Measurements from ENCODE around the gene TAF1. TPM values are rescaled to one million over a fixed set of nuclear protein-coding genes. Genes with fewer than 3 reads are reported as not detected.
A peak's percentile ranks its signal among the peaks of the same experiment; 100 is the strongest.
"Not testable (repeated sequence)": the region's sequence is repeated elsewhere in the genome, so short reads cannot be mapped to it uniquely, and the experiment has no call there.

The TAF1 gene
- total RNA-seq, 2 donors from 2014 or later, result 27.1 to 67.9 TPM

- no peak for DNase-seq (ENCODE audit: low spot score)
- TF ChIP-seq CTCF (IDR thresholded peaks at IDR 0.05) (no peak), POLR2A (IDR thresholded peaks at IDR 0.05) (no peak), POLR2AphosphoS5 (IDR thresholded peaks at IDR 0.05) (no peak)
Observed at GRCh38 chrX:71326394-71326793, 39.8 kb upstream of the TAF1 start.

GRCh38 chrX:71349151-71349665 lies 16.9 kb upstream of the TAF1 start:
- H3K27ac ChIP-seq; DNase-seq (ENCODE audit: low spot score); H3K4me1 ChIP-seq (replicated peaks); H3K9me3 ChIP-seq; H3K27me3 ChIP-seq (replicated peaks; ENCODE audit: insufficient read depth); H3K4me3 ChIP-seq; intact Hi-C loops (cut with DNase I); H3K36me3 ChIP-seq: not testable (repeated sequence)
- 54% methylated on average over 2 of the region's 5 CpGs for WGBS

More at GRCh38 chrX:71326394-71326793, 39.8 kb upstream of the TAF1 start:
- H3K36me3 ChIP-seq, result no peaks in the 10 kb centered on the region
- 98% methylated on average over 3 of the region's 3 CpGs for WGBS
- H3K4me3 ChIP-seq, result no peak overlapping the region
- intact Hi-C loops (cut with DNase I), result no loop called here
- no peaks in the 10 kb centered on the region for H3K27me3 ChIP-seq (replicated peaks; ENCODE audit: insufficient read depth)
- H3K27ac ChIP-seq, result no peak overlapping the region
- no peaks in the 10 kb centered on the region for H3K9me3 ChIP-seq
- H3K4me1 ChIP-seq (replicated peaks), result no peaks in the 10 kb centered on the region

DNA sequence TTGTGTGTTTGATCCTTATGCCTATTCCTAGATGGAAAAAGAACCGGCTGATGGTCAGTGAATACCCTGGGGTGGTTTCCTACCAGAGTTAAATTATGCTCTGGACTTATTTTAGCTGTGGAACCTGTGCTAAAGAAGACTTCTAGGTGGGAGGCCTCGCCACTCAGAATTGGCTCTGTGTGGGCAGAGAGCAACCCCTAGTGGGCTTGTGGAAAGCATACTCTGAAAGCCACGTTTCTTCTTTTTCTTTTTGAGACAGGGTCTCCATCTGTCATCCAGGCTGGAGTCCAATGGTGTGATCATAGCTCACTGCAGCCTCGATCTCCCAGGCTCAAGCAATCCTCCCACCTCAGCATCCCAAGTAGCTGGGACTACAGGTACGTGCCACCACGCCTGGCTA lies 16.3 kb upstream of the TAF1 start:
- H3K4me1 ChIP-seq (replicated peaks); DNase-seq (ENCODE audit: low spot score); intact Hi-C loops (cut with DNase I); H3K36me3 ChIP-seq; H3K4me3 ChIP-seq; H3K27me3 ChIP-seq (replicated peaks; ENCODE audit: insufficient read depth); H3K27ac ChIP-seq; H3K9me3 ChIP-seq: not testable (repeated sequence)
- WGBS, result no CpG with 5 or more reads among the region's 6 CpGs

DNA sequence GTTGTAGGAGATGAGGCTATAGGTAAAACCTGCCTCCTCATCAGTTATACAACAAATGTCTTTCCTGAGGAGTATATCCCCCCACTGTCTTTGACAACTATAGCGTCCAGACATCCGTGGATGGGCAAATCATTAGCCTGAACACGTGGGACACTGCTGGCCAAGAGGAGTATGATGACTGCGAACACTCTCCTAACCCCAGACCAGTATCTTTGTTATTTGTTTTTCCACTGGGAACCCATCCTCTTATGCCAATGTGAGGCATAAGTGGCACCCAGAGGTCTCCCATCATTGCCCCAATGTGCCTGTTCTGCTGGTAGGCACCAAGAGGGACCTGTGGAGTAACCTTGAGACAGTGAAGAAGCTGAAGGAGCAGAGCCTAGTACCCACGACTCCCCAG lies 13.7 kb upstream of the TAF1 start:
- H3K4me3 ChIP-seq; H3K9me3 ChIP-seq; H3K4me1 ChIP-seq (replicated peaks); H3K36me3 ChIP-seq; DNase-seq (ENCODE audit: low spot score); H3K27ac ChIP-seq; intact Hi-C loops (cut with DNase I); H3K27me3 ChIP-seq (replicated peaks; ENCODE audit: insufficient read depth): not testable (repeated sequence)
- WGBS, result 86% methylated on average over 5 of the region's 5 CpGs

DNA sequence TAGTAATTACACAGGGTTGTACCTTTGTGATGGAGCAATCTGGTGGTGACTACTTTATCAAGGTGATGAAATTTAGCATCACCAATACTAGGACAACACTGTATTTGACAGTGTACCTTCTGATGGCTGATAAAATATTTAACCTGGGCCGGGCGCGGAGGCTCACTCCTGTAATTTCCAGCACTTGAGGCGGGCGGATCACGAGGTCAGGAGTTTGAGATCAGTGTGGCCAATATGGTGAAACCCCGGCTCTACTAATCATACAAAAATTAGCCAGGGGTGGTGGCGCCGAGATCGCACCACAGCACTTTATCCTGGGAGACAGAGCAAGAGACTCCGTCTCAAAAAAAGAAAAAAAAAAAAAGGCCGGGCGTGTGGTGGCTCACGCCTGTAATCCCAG lies 1.9 kb upstream of the TAF1 start:
- H3K36me3 ChIP-seq, result no peaks in the 10 kb centered on the region
- intact Hi-C loops (cut with DNase I), result loop anchor here (10.0 kb wide), 1 partner anchor 79 kb away; the partner anchor contains the start of gene NONO
- H3K27ac ChIP-seq, result no peak overlapping the region
- H3K27me3 ChIP-seq (replicated peaks; ENCODE audit: insufficient read depth), result no peaks in the 10 kb centered on the region
- no peak for DNase-seq (ENCODE audit: low spot score)
- WGBS, result 95% methylated on average over 14 of the region's 14 CpGs
- no peak for TF ChIP-seq POLR2AphosphoS5 (IDR thresholded peaks at IDR 0.05)
- no peak for TF ChIP-seq POLR2A (IDR thresholded peaks at IDR 0.05)
- no peak for TF ChIP-seq CTCF (IDR thresholded peaks at IDR 0.05)
- no peaks in the 10 kb centered on the region for H3K4me1 ChIP-seq (replicated peaks)
- H3K4me3 ChIP-seq, result no peak overlapping the region
- no peaks in the 10 kb centered on the region for H3K9me3 ChIP-seq

DNA sequence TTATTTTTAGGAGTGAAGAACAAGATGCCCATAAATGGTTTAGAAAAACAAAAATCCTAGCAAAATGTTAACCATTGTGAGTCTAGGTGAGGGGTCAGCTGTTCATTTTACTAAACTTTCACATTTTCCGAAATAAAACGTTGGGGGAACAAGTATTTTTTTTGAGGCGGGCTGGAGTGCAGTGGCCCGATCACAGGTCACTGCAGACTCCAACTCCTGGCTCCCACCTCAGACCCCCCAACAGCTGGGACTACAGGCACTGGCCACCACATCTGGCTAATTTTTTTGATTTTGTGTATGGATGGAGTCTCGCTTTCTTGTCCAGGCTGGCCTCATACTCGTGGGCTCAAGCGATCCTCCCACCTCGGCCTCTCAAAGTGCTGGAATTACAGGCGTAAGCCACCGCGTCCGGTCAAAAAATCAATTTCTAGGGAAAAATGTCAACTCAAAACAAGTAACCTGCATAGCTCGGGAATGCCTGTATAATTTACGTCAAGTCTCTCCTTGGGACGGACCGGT lies 742 bp upstream of the TAF1 start:
- Histone ChIP-seq H3K27me3 (replicated peaks; ENCODE audit: insufficient read depth) (no peaks in the 10 kb centered on the region), H3K4me3 (peak overlapping the region; percentile 37 to 51), H3K9me3 (no peaks in the 10 kb centered on the region), H3K4me1 (replicated peaks) (no peaks in the 10 kb centered on the region), H3K27ac (peak overlapping the region; percentile 65 to 67), H3K36me3 (no peaks in the 10 kb centered on the region)
- WGBS, result under 1% methylated on average over 14 of the region's 16 CpGs
- no peak for DNase-seq (ENCODE audit: low spot score)
- intact Hi-C loops (cut with DNase I), result loop anchor here (5.0 to 10.0 kb wide), 2 partner anchors 81 to 113 kb away; partner anchors contain the start of genes NONO and ZMYM3
- TF ChIP-seq CTCF (IDR thresholded peaks at IDR 0.05), result peak in 1 of 4 experiments; percentile 5
- TF ChIP-seq POLR2A (IDR thresholded peaks at IDR 0.05), result peak; percentile 39
- TF ChIP-seq POLR2AphosphoS5 (IDR thresholded peaks at IDR 0.05), result no peak

Measured in prostate gland (tissue), 2 donors.